IMR-90 (cell line): ENCODE results near the gene PPM1D. TPM values are rescaled to one million over a fixed set of nuclear protein-coding genes. Genes with fewer than 3 reads are reported as not detected.

Experiments
- ATAC-seq: fragments of 200-7000 bp; cut with Tn5 transposase; 2 replicates; pipeline ENCODE4 v1.9.1; 2020; ENCODE audit warnings: low read depth, mild to moderate bottlenecking, moderate library complexity
- BruUV-seq: library from RNA; stranded (reverse); fragments of 400-500 nt; replicated peaks from 2 replicates; lab custom pipeline; 2021; lab: Mats Ljungman, UMichigan
- CTCF ChIA-PET: fragments of 300-600 bp; formaldehyde crosslinking; extraction: SDS; loops from one replicate; lab custom pipeline; 2021; ENCODE audit warnings: antibody characterized with exemption; lab: Yijun Ruan, JAX
- POLR2A ChIA-PET: fragments of 300-600 bp; sonication (Branson Sonifier 250); formaldehyde crosslinking; loops from one replicate; lab custom pipeline; 2022; ENCODE audit warnings: antibody characterized with exemption; ENCODE audit not compliant: unreplicated experiment; lab: Charles Lee
- DNase-seq: peaks from one replicate; pipeline ENCODE4 v3.0.0; 2013
- H2AFZ ChIP-seq: replicated peaks from 2 replicates; pipeline ENCODE3; 2013; ENCODE audit warnings: low read length, mild to moderate bottlenecking; ENCODE audit not compliant: poor library complexity
- H2AK5ac ChIP-seq: 2 replicates; pipeline ENCODE4 v1.6.1; 2013; ENCODE audit warnings: low read depth, low read length, inconsistent platforms
- H2AK9ac ChIP-seq: replicated peaks from 2 replicates; pipeline ENCODE3; 2013; ENCODE audit warnings: mild to moderate bottlenecking, low read depth, low read length, moderate library complexity; ENCODE audit not compliant: poor library complexity
- H2BK120ac ChIP-seq: 2 replicates; pipeline ENCODE4 v1.6.1; 2013; ENCODE audit warnings: low read depth, low read length, inconsistent platforms
- H2BK15ac ChIP-seq: 3 replicates; pipeline ENCODE4 v1.6.1; 2013; ENCODE audit warnings: low read depth, low read length, inconsistent platforms
- H2BK20ac ChIP-seq: 2 replicates; pipeline ENCODE4 v1.6.1; 2013; ENCODE audit warnings: low read depth, mild to moderate bottlenecking, inconsistent platforms, low read length, moderate library complexity
- H2BK5ac ChIP-seq: 2 replicates; pipeline ENCODE4 v1.6.1; 2013; ENCODE audit warnings: mild to moderate bottlenecking, low read depth, low read length, inconsistent platforms; ENCODE audit not compliant: poor library complexity, severe bottlenecking
- H3K14ac ChIP-seq: replicated peaks from 2 replicates; pipeline ENCODE4 v1.6.1; 2013; ENCODE audit warnings: low read depth, low read length, inconsistent platforms
- H3K18ac ChIP-seq: 2 replicates; pipeline ENCODE4 v1.6.1; 2013; ENCODE audit warnings: low read depth, low read length, control low read depth
- H3K23ac ChIP-seq: 2 replicates; pipeline ENCODE4 v1.6.1; 2013; ENCODE audit warnings: low read depth, low read length, inconsistent platforms
- H3K27ac ChIP-seq: 2 replicates; pipeline ENCODE4 v1.5.1; 2013; ENCODE audit warnings: mild to moderate bottlenecking, control low read depth, low read length; ENCODE audit not compliant: insufficient read depth
- H3K27me3 ChIP-seq: 2 replicates; pipeline ENCODE4 v1.6.1; 2013; ENCODE audit warnings: low read length; ENCODE audit not compliant: control insufficient read depth, insufficient read depth
- H3K36me3 ChIP-seq: 2 replicates; pipeline ENCODE4 v1.6.1; 2013; ENCODE audit warnings: low read length, mixed read lengths; ENCODE audit not compliant: control insufficient read depth, insufficient read depth
- H3K4ac ChIP-seq: 2 replicates; pipeline ENCODE4 v1.6.1; 2013; ENCODE audit warnings: low read depth, low read length, inconsistent platforms
- H3K4me1 ChIP-seq: 2 replicates; pipeline ENCODE4 v1.6.1; 2013; ENCODE audit warnings: low read length, mixed read lengths; ENCODE audit not compliant: control insufficient read depth, insufficient read depth
- H3K4me2 ChIP-seq: 2 replicates; pipeline ENCODE4 v1.6.1; 2013; ENCODE audit warnings: low read depth, mild to moderate bottlenecking, control low read depth, low read length, moderate library complexity
- H3K4me3 ChIP-seq: 2 replicates; pipeline ENCODE4 v1.5.1; 2013; ENCODE audit warnings: low read depth, mild to moderate bottlenecking, control low read depth, low read length, moderate library complexity; ENCODE audit not compliant: insufficient read depth
- H3K56ac ChIP-seq: 2 replicates; pipeline ENCODE4 v1.6.1; 2013; ENCODE audit warnings: low read length, inconsistent platforms; ENCODE audit not compliant: insufficient read depth; ENCODE audit errors: extremely low read depth
- H3K79me1 ChIP-seq, 2 experiments: 2 replicates each; pipeline ENCODE4 v1.6.1; 2013; ENCODE audit warnings: low read length in 2 of 2, inconsistent platforms in 1 of 2, low read depth in 1 of 2
- H3K9ac ChIP-seq: 2 replicates; pipeline ENCODE4 v1.6.1; 2013; ENCODE audit warnings: low read depth, low read length, control low read depth
- H3K9me1 ChIP-seq: 2 replicates; pipeline ENCODE4 v1.6.1; 2013; ENCODE audit warnings: low read length, inconsistent platforms; ENCODE audit not compliant: insufficient read depth
- H3K9me3 ChIP-seq: 2 replicates; pipeline ENCODE4 v1.6.1; 2013; ENCODE audit warnings: low read length; ENCODE audit not compliant: control insufficient read depth, insufficient read depth
- H4K20me1 ChIP-seq: 2 replicates; pipeline ENCODE4 v1.6.1; 2013; ENCODE audit warnings: low read length, inconsistent platforms; ENCODE audit not compliant: insufficient read depth
- H4K5ac ChIP-seq: 2 replicates; pipeline ENCODE4 v1.6.1; 2013; ENCODE audit warnings: mild to moderate bottlenecking, low read depth, low read length, control low read depth
- H4K8ac ChIP-seq, 2 experiments: 2 replicates each; pipeline ENCODE4 v1.6.1; 2013; ENCODE audit warnings: low read depth in 2 of 2, low read length in 2 of 2, control low read depth in 1 of 2, inconsistent platforms in 1 of 2
- H4K91ac ChIP-seq: 2 replicates; pipeline ENCODE4 v1.6.1; 2013; ENCODE audit warnings: low read depth, low read length, inconsistent platforms; ENCODE audit not compliant: insufficient read depth
- BHLHE40 ChIP-seq: fragments of 150-350 bp; IDR thresholded peaks from 2 replicates; pipeline ENCODE4 v1.6.1; 2016; ENCODE audit warnings: mild to moderate bottlenecking, low read depth, low read length
- CHD1 ChIP-seq: IDR thresholded peaks from 2 replicates; pipeline ENCODE4 v1.6.1; 2012; ENCODE audit warnings: low read depth, low read length, improper control_type of control experiment
- MAFK ChIP-seq: IDR thresholded peaks from 2 replicates; pipeline ENCODE4 v1.6.1; 2012; ENCODE audit warnings: low read depth, low read length, improper control_type of control experiment
- MXI1 ChIP-seq: IDR thresholded peaks from 2 replicates; pipeline ENCODE4 v1.6.1; 2012; ENCODE audit warnings: low read depth, mild to moderate bottlenecking, low read length, moderate library complexity, borderline replicate concordance
- NFE2L2 ChIP-seq: fragments of 150-350 bp; IDR thresholded peaks from 2 replicates; pipeline ENCODE4 v1.6.1; 2016; ENCODE audit warnings: low read depth, mild to moderate bottlenecking, low read length
- RAD21 ChIP-seq: IDR thresholded peaks from 2 replicates; pipeline ENCODE4 v1.6.1; 2012; ENCODE audit warnings: low read length, improper control_type of control experiment
- WGBS, 2 experiments: methylation state at CpG; one replicate each; pipeline versions ENCODE4 v1.1.5 to v1.1.7; 2013; ENCODE audit warnings: missing lambda C conversion rate in 2 of 2; ENCODE audit not compliant: insufficient read length in 1 of 2; ENCODE audit errors: extremely low coverage in 2 of 2; 5-methylcytosine and 5-hydroxymethylcytosine counted together
- dilution Hi-C: fragments of 300-500 bp; cut with HindIII; formaldehyde crosslinking; loops from one replicate; pipeline ENCODE4 v1.14.3; 2018; ENCODE audit warnings: low sequenced_read_pairs; ENCODE audit not compliant: unreplicated experiment
- in situ Hi-C: fragments of 300-500 bp; cut with MboI; formaldehyde crosslinking; loops from 3 replicates; pipeline ENCODE4 v1.14.3; 2019; ENCODE audit warnings: low sequenced_read_pairs, inconsistent platforms, mixed read lengths
- intact Hi-C: fragments of 100-400 bp; cut with micrococcal nuclease; formaldehyde crosslinking; loops from 2 replicates; pipeline ENCODE4 v1.10.0; 2022
- polyA plus RNA-seq, 3 experiments: library from polyadenylated mRNA; depleted of rRNA; stranded (reverse); fragments of >200 nt; gene quantifications; 2 replicates each; pipeline ENCODE4 v1.2.3, GENCODE V29; 2012; ENCODE audit warnings: low replicate concordance in 1 of 3
- total RNA-seq: library from RNA; depleted of rRNA; stranded (reverse); fragments of >200 nt; gene quantifications from 2 replicates; pipeline ENCODE4 v1.2.3, GENCODE V29; 2012
- TF ChIP-seq, protein P1 (sequence below): conservative IDR thresholded peaks from 2 replicates; pipeline ENCODE4 v1.5.1; 2012; ENCODE audit warnings: mild to moderate bottlenecking, low read depth, low read length, improper control_type of control experiment

The PPM1D gene
- total and polyA plus RNA-seq, 2 of the 4 experiments (the other 2 are of a cell fraction): 5.5 to 16.1 TPM

DNA sequence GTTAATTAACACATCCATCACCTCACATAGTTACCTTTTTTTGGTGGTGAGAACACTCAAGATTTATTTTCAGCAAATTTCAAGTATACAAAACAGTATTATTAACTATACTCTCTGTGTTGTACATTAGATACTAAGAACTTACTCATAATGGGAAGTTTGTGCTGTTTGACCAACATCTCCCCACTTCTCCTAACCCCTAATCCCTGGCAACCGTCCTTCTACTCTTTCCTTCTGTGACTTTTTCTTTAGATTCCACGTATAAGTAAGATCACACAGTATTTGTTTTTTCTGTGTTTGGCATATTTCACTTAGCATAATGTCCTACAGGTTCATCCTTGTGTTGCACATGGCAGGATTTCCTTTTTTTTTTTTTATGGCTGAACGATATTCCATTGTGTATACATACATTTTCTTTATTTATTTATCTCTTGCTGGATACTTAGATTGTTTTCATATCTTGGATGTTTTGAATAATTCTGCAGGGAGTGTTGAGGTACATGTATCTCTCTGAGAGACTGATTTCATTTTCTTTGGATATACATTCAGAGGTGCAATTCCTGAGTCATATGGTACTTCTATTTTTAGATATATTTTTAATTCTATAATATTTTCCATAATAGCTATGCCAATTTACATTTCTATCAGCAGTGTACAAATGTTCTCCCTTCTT, 19.0 kb downstream of the PPM1D start (continued):
- no peak for TF ChIP-seq MAFK

DNA sequence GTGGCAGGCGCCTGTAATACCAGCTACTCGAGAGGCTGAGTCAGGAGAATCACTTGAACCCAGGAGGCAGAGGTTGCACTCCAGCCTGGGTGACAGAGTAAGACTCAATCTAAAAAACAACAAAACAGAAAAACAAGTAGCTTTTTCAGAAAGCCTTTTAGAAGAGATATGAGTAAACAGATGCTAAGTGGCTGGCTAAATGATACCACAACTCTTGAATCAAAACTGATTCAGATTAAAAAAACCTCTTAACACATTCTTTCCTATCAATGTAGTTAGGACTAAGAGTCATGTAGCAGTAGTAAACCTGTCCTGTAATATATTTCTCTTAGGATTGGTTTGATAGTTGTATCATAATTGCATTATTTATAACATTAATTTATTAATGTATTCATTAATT, 23.0 kb downstream of the PPM1D start:
- Histone ChIP-seq H4K8ac (no peak overlapping the region), H3K4ac (no peak overlapping the region), H4K5ac (no peak overlapping the region), H3K23ac (no peak overlapping the region), H3K9me1 (peaks cover 9% of the 10 kb centered on the region), H2BK120ac (no peak overlapping the region), H3K9me3 (no peaks in the 10 kb centered on the region), H3K14ac (no peak overlapping the region), H3K36me3 (peaks cover 9% of the 10 kb centered on the region), H3K27me3 (no peaks in the 10 kb centered on the region), H3K9ac (no peak overlapping the region), H2BK20ac (no peak overlapping the region), H3K18ac (no peak overlapping the region), H2AK5ac (no peak overlapping the region), H3K4me3 (no peak overlapping the region), H2BK15ac (no peak overlapping the region), H3K4me2 (no peak overlapping the region), H3K4me1 (peaks cover 9% of the 10 kb centered on the region), H2BK5ac (no peak overlapping the region), H2AFZ (no peak overlapping the region), H4K20me1 (peaks cover 25% of the 10 kb centered on the region), H3K56ac (no peak overlapping the region), H4K91ac (no peak overlapping the region), H2AK9ac (no peak overlapping the region), H3K79me1 (peaks cover 17 to 42% of the 10 kb centered on the region in 2 experiments), H3K27ac (no peak overlapping the region)
- ChIA-PET POLR2A (no interaction called here), CTCF (no interaction called here)
- DNase-seq: no peak
- dilution Hi-C loops: no loop called here
- intact Hi-C loops: no loop called here
- TF ChIP-seq MXI1: no peak
- no peak for TF ChIP-seq BHLHE40
- no peak for TF ChIP-seq MAFK
- TF ChIP-seq RAD21: no peak
- TF ChIP-seq NFE2L2: no peak
- TF ChIP-seq, protein P1, sequence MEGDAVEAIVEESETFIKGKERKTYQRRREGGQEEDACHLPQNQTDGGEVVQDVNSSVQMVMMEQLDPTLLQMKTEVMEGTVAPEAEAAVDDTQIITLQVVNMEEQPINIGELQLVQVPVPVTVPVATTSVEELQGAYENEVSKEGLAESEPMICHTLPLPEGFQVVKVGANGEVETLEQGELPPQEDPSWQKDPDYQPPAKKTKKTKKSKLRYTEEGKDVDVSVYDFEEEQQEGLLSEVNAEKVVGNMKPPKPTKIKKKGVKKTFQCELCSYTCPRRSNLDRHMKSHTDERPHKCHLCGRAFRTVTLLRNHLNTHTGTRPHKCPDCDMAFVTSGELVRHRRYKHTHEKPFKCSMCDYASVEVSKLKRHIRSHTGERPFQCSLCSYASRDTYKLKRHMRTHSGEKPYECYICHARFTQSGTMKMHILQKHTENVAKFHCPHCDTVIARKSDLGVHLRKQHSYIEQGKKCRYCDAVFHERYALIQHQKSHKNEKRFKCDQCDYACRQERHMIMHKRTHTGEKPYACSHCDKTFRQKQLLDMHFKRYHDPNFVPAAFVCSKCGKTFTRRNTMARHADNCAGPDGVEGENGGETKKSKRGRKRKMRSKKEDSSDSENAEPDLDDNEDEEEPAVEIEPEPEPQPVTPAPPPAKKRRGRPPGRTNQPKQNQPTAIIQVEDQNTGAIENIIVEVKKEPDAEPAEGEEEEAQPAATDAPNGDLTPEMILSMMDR: no peak
- no peak for TF ChIP-seq CHD1
- BruUV-seq: no TSS peak
- in situ Hi-C loops: no loop called here
- no peak for ATAC-seq
- WGBS, 2 experiments: no CpG with 5 or more reads among the region's 2 CpGs
